Superior temporal gyrus (tissue), 1 donor: ENCODE results near the gene EOLA1.
A peak's percentile ranks its signal among the peaks of the same experiment; 100 is the strongest.
"Not testable (repeated sequence)": the region's sequence is repeated elsewhere in the genome, so short reads cannot be mapped to it uniquely, and the experiment has no call there.

Source experiments
- DNase-seq: peaks from one replicate; pipeline ENCODE4 v3.0.0-alpha.2; 2016; ENCODE audit errors: extremely low spot score

The EOLA1 gene

DNA sequence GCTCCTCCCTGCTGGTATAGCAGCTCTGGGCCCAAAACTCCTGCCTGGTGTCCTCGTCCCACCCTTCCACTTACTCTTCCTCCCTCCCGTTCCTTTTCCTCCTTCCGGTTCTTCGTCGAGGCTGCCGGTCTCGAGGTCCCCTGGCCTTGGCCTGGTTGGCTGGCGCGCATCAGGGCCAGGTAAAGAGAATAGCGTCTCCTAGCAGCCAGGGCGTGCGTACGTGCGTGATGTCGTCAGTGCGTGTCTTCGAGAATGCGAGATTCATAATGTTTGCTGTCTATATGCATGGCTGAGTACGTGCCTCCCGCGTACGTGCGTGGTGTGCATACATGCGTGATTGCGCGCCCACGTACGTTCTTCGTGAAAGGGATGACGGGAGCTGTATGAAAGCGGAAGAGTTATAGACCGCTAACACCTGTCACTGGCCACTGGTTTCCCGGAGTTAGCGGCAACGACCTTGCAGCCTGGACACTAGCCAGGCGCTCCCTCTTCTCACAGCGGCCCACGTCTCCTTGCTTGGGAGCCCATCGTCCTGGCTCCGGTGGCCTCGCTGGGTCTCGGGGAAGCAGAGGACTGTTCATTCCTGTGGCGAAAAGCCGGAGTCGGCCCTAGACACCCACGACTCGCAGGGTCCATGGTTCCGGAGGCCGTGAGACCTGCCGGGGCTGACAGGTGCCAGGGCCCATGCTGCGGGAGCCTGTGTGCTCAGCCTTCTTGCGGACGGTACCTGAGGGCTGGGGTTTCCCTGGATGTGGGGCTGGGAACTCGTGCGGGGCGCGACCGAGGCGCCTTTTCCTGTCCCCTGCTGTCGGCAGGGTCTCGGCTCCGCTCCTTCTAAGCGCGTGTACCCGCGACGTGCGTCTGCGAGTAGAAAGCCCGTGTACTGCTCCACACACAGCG, at the start of gene EOLA1:
Gene EOLA1, plus strand, starts transcription at position 392 of the 900 bp plus-strand sequence. CDS start 4,619 bp downstream, outside the sequence.
- peak; percentile 83 for DNase-seq

DNA sequence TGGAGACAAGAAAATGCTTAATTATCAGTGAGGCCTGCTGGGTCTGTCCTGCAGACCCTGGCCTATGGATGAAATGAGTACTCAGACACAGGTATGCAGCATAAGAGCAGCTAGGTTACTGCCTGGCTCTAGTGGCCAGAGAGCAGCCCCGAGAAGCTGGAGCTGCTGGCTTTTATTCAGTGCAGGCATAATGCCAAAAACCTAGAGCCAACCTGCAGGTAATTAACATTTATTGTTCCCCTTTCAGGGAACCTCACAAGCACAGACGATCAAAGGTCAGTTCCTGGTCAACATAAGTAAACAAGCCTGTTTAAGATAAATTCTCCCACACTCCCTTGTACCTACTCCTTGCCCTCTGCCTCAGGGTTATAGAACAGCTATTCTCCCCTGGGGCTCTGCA, 49.0 kb upstream of the EOLA1 start:
- DNase-seq, result no peak

DNA sequence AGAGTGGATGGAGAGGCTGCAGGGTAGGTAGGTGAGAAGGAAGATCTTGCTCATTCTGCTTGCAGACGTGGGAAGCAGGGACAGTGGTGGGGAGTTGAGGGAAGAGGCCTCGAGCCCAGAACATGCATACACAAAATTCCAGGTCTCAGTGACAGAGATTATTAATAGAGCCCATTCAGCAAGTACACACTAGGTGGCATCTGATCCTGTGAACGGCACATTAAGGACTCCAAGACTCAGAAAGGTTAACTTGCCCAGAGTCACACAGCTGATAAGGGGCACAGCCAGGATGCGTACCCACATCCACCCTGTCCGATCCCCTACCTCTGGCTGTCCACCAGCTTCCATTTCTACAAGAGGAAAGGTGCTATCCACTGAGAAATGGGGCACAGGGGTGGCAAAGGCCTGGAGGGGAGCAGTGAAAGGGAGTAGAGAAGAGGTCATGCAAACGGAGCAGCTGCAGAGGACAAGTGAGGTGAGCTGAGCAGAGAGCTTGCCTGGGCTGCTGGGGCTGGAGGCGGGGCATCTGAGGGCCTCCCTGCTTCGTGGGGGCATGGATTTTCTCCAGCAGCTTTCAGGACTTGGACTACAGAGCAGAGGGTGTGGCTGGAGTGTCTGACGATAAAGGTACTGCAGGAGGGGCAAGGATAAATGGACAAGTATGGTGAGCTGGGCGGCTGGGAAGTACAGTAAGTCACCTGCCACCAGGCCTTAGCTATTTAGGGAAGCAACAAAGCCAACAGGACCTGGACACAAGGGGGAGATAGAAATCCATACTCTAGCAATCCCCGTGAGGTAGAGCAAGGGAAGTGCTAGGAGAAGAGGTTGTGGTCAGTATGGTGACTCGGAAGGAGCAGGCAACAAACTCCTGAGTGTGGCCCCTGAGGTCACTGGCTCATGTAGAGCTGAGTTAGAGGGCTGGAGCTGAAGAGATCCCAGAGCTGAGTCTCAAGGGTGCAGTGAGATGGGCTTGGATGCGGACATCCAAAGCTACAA, 46.9 kb upstream of the EOLA1 start:
- DNase-seq, result no peak

DNA sequence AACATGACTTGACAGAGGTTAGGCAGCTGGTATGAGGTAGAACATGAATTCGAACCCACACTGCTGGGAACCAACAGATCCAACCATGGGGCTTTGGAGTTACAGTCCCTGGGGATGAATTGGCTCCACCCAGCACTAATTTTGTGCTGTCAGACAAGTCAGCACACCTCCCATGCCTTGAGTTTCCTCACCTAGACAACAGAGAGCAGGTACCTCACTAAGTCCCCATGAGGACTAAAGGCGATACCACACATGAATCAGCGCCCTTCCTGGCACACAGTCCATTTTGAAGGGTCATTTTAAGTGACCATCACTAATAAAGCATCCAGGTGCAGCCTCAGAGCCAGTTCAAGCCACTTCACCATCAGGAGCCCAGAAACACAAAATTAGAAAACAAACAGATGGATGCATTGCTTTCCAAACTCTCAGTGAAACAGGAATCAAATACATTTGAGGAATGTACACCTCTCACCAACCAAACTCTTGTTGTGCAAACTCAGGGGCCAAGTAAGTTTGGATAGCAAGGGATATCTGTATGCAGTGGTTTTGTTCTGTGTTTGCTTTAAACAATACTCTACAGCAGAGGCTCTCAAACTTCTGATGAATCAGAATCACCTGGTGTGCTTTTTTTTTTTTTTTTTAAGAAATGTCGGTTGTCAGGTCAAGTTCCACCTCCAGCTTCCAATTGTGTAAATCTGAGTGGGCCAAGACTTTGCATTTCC, 45.8 kb upstream of the EOLA1 start:
- DNase-seq, result no peak

DNA sequence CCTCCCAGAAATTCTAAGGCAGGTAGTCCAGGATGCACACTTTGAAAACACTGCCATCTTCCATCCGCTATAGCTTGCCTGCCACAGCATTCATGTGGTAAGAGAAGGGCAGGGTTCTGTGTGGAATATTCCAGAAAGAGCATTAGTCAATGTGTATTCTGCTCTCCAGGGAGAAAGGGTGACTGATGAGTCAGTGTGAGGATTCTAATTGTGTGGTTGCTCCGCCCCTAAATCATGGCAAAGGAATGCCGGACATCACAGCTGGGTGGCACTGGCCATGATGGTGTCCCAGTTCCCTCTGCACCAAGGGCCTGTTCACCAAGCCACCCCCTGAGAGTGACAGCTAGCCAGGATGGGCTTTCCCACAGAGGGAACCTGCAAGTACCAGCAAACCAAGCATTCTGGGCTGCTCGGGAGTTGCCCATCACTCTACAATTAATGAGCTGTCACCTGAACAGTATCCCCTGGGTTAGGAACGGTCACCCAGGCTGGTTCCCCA, 45.2 kb upstream of the EOLA1 start:
- DNase-seq, result no peak

DNA sequence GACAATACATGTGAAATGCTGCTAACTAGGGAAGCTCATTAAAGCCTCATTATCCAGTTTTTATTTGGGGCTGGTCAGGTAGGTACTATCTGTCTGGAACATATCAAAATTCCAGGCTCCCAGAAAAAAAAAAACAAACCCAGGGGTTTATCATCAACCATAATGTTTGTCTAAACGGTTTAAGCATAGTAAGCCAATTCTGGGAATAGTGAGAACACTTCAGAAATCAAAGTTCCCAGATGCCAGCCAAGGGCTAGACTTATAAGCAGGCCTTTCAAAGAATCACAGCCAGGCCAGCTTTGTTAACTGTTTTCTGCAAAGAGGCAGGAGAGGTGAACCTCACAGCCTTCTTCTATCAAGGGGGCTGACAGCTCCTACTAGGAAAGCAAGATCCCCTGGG, 43.8 kb upstream of the EOLA1 start:
- no peak for DNase-seq

DNA sequence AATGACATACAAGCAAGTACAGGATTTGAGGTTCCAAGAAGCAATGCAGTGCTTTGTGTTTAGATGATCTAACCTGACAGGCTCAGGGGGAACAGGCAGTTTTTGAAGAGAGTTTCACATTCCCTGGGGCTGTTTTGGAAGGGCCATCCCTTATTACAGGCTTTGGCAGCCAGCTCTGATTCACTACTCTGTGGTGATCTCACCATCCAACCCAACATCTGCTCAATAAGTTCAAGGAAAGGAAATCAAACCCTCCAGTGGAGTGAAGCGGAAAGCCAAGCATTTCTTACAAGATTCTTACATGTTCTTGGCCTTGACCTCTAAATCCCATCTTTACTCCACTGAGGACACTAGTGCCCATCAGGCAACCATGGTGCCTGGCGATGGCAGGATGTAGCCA, 43.2 kb upstream of the EOLA1 start:
- DNase-seq, result no peak

DNA sequence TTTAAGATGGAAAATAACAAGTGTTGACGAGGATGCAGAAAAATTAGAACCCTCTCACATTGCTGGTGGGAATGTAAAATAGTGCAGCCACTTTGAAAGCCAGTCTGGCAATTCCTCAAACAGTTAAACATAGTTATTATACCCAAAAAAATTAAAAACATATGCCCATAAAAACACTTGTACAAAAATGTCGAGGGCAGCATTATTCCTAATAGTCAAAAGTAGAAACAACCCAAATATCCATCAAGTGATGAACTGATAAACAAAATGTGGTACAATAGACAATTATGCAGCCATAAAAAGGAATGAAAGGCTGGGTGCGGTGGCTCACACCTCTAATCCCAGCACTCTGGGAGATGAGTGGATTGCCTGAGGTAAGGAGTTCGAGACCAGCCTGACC, 42.0 kb upstream of the EOLA1 start:
- no peak for DNase-seq

DNA sequence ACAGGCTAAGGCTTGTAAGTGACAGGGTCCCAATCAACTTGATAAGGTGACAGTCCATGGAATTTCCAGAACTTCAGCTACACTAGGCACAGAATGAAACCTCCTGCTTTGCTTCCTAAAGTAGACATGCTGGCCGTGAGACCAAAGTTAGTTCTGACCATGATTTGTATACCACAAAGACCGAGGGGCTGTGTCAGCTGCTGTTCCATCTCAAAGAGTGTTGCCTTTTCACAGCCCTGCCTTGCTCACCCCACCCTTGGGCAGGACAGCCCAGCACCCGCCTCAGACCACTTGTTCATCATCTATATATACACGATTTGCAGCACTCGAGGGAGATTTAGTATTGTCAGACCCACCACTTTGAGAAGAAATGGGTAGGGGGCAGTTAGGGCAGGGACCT, 41.0 kb upstream of the EOLA1 start:
- no peak for DNase-seq

DNA sequence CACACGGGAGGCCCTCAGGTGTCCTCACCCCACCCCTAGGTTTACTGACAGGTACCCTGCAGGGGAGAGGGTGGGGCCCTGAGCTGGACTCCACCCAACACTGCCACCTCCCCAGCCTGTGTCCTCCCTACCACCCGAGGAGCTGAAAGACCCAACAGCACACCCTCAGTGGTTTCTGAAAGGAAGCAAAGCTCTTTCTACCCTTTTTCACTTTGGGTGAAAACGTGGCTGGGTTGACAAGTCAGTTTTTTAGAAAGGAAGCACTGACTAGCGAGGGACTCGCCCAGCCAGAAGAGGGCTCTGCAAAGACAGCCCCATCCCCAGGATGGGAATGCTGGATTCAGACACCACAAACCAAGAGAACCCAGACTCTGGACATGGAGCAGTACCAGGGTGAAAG, 37.9 kb upstream of the EOLA1 start:
- DNase-seq, result not testable (repeated sequence)

DNA sequence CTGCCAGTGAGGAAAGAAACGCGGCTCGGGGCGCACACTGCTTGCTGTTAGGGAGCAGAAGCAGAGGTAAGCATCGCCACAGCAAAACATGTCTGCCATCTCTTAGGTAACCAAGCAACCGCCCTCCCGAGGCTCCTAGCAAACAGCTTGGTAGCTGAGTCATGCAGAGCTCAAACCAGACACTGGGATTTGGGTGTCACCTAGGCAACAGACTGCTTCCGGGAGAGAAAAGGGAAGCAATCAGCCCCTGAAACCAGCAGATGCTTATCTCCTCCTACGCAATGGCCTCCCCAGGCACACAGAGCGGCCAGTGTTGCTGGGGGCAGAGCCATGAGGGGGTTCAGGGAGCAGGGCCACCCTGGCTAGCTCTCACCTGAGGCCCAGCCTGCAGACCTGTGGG, 37.4 kb upstream of the EOLA1 start:
- DNase-seq, result not testable (repeated sequence)

DNA sequence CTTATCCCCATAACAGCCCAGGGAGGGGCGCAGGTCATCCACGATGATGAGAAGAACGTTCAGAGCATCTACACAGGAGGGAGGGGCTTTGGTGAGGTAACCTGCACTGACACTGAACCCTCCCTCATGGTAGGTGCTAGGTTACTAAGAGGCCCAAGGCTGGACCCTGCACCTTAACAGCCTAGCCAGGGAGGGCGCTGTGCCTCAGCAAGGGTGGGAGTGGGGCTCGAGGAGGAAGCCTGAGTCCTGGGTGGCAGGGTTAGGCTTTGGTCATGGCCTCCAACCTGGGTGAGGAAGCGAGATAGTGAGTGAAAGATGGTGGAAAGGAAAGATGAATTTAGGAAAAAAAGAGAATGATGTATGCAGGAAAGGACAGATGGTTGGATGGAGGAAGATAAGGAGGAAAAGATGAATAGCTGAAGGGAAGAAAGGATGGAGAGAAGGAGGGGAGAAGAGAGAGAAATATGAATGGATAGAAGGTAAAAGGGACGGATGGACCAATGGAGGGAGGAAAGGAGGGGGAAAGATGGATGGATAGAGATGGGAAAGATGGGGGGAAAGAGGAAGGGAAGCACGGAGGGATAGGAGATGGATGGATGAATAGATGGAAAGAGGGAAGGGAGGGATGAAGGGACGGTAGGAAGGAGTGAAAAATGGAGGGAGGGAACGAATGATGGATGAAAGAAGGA, 36.4 kb upstream of the EOLA1 start:
- no peak for DNase-seq

DNA sequence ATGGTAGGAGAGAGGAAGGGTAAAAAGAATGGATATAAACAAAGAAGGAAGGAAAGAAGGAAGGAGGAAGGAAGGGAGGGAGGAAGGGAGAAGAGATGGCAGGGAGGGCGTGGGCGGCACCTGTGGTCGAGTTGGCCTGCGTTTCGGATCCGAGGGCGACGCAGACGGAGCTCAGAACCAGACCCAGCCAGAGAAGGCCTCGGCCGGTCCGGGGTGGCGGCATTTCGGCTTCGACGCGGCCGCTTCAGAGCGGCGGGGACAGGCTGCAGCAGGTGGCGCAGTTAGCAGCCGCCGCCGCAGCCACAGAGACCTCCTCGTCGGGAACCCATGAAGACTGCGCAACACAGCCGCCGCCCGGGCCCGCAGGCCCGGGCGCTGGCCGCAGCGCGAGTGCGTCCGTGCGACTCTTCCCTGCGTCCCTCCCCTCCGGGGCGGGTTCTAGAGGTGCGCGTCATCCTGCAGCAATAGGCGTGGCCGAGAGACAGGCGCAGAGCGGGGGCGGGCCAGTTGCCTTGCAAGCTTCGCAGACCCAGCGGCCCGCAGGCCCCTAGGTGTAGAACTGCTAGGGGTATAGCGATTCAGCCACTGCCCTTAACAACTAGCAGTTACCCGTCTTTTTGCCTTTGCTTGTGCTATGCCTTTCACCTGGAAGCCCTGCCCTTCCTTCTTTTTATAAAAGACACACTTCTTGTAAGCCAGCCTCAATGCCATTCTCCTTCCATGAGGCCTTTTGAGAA, 35.7 kb upstream of the EOLA1 start, which contains the start of gene IDS:
Gene IDS, minus strand, starts transcription at position 392 of the 737 bp plus-strand sequence. Its CDS starts 169 bp downstream, at position 223.
- peak; percentile 85 for DNase-seq

DNA sequence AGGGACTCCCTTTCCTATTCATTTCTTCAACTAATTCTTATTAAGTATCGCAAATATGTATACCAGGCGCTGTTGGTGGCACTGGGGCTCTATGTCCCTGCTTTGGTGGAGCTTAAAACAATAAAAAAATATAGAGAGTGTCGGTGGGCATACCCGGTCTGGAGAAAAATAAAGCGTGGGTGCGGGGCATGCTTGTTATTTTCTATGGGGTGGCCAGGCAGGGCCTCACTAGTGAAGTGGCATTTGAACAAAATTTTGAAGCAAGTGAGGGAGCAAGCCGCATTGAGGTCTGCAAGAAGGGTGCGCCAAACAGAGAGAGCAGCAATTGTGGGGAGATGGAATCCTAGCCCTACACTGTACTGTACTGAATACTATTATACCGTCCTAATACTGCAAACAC, 35.1 kb upstream of the EOLA1 start:
- DNase-seq, result no peak

DNA sequence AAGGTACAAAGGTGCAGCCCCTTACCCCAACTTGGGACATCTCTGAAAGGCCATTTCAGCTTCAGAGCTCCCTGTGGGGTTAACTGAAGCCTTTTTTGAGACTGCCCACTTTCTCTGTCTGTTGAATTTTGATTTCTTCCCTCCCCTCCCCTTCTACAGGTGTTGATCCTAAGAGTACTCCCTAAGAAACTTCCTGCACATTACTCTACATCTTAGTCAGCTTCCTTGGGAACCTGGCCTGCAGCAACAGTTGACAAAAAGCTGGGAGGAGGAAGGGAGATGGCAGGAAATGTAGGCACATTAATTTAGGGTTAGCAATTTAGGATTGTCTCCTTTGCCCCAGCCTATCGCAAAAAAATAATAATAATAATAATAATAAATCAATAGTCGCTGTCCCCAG, 34.5 kb upstream of the EOLA1 start:
- no peak for DNase-seq

DNA sequence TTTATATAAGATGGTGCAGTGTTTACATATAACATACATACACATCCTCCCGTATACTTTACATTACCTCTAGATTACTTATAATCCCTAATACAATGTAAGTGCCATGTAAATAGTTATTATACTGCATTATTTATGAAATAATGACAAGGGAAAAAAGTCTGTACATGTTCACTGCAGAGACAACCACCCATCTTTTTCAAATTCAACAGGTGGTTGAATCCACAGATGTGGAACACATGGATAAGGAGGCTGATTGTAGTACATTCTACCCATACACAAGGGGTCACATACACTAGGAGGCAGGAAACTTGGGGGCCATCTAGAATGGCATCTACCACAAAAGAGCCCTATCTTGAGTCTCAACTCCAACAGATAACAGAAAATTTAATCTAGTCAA, 32.3 kb upstream of the EOLA1 start:
- DNase-seq, result no peak

DNA sequence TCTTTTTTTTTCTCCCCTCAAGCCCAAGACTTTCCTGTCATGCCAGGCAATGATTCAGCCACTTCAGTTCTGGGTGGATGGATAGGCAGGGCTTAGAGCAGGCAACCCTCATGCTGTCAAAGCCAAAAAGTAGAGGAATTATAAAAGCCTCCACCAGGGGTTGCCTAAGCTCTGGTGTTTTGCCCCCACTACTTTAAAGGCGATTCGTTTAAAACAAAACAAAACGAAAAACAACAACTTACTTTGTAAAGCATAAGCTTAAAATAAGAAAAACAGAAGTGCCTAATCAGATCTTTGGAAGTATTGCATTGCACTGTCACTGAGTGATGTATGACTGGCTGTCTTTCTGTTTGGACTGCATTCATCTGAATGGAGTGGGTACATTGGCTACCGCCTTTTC, 30.4 kb upstream of the EOLA1 start:
- no peak for DNase-seq

DNA sequence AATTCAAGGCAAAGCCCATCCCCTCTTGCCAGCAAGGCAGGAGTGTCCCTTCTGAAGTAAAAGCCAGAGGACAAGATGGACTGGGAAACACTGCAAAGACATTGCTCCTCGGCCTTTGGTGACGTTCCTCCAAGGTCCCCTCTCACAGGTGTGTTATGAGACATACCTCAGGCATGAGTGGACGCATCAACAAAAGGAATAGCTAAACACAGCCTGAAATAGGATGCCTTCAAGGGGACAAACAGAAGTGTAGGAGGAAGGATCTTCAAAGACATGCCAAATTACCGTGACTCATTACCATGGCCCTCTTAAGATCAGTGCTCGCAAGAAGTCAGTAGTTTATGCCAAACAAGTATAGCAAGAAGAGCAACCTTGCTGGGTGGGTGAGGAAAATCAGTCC, 29.7 kb upstream of the EOLA1 start:
- no peak for DNase-seq

DNA sequence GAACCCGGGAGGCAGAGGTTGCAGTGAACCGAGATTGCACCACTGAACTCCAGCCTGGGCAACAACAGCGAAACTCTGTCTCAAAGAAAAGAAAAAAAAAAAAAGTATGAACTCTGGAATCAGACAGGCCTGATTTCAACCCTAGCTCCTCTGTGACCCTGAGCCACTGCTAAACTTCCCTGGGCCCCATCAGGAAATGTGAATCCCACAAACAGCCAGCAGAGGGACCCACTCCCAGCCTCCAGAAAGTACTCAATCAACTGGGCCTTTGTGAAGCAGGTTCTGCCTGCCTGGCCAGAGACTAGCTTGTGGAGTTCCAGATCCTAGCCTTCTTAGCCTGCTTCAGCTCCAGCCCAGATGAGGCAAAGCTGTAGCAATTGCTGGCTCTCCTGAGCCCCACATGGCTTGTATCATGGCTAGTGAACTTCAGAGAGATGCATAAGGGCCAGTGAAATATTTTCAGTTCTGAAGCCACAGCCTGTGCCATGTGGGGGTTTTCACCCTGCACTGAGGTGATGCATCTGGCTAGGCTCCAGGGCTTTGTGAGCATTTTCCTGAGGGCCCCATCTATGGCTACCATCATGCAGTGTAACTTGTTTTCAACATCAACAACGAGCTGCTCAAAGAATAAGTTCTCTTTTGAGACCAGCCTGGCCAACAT, 28.5 kb upstream of the EOLA1 start:
- peak; percentile 64 for DNase-seq
